Esophagus muscularis mucosa (tissue), 4 donors: ENCODE data around the gene CLDN6. TPM values are rescaled to one million over a fixed set of nuclear protein-coding genes. Genes with fewer than 3 reads are reported as not detected.
"Not testable (repeated sequence)": the region's sequence is repeated elsewhere in the genome, so short reads cannot be mapped to it uniquely, and the experiment has no call there.

ENCODE experiments used
- DNase-seq: peaks from one replicate; pipeline ENCODE4 v3.0.0-alpha.2; 2017; ENCODE audit errors: extremely low spot score
- H3K27ac ChIP-seq, 4 donors: fragments of 200-600 bp; sonication (generic); replicated peaks in 1 of 4; 1 replicate in 3 of 4; 2 replicates in 1 of 4; pipeline ENCODE4 v1.5.1; 2016 to 2019; ENCODE audit warnings: mild to moderate bottlenecking in 1 of 4
- H3K27me3 ChIP-seq, 4 donors: fragments of 200-600 bp; sonication (generic); one replicate each; pipeline versions ENCODE4 v1.5.1 to v1.6.0; 2016 to 2019
- H3K36me3 ChIP-seq, 4 donors: fragments of 200-600 bp; sonication (generic); one replicate each; pipeline ENCODE4 v1.5.1; 2016 to 2019
- H3K4me1 ChIP-seq, 4 donors: fragments of 200-600 bp; sonication (generic); one replicate each; pipeline ENCODE4 v1.5.1; 2016 to 2019
- H3K4me3 ChIP-seq, 4 donors: fragments of 200-600 bp; sonication (generic); 1 replicate in 2 of 4; 2 replicates in 2 of 4; pipeline ENCODE4 v1.5.1; 2016 to 2019; ENCODE audit warnings: mild to moderate bottlenecking in 4 of 4, moderate library complexity in 1 of 4
- H3K9me3 ChIP-seq, 4 donors: fragments of 200-600 bp; sonication (generic); 1 replicate in 3 of 4; 2 replicates in 1 of 4; pipeline ENCODE4 v1.5.1; 2016 to 2019
- CTCF ChIP-seq, 3 experiments: fragments of 200-600 bp in 2 of 3; fragments of 450-650 bp in 1 of 3; sonication (generic) in 2 of 3; IDR thresholded peaks; one replicate each; pipeline ENCODE4 v1.5.1; 2017 to 2019; ENCODE audit warnings: antibody characterized with exemption in 3 of 3, mild to moderate bottlenecking in 2 of 3, moderate library complexity in 1 of 3
- EP300 ChIP-seq: sonication (generic); formaldehyde crosslinking; IDR thresholded peaks from one replicate; pipeline ENCODE4 v1.6.1; 2017; ENCODE audit warnings: antibody characterized with exemption
- POLR2A ChIP-seq: fragments of 450-650 bp; IDR thresholded peaks from one replicate; pipeline ENCODE4 v1.6.1; 2017; ENCODE audit warnings: antibody characterized with exemption, moderate library complexity, mild to moderate bottlenecking, low read depth
- POLR2AphosphoS5 ChIP-seq, 2 donors: sonication (generic); formaldehyde crosslinking; IDR thresholded peaks; one replicate each; pipeline ENCODE4 v1.6.1; 2017; ENCODE audit warnings: antibody characterized with exemption in 2 of 2
- WGBS: methylation state at CpG from one replicate; pipeline ENCODE4 v1.1.5; 2018; 5-methylcytosine and 5-hydroxymethylcytosine counted together
- intact Hi-C: fragments of 100-400 bp; cut with DNase I; formaldehyde crosslinking; loops from one replicate; pipeline ENCODE4 v1.15.1; 2023
- total RNA-seq, 4 donors: library from RNA; depleted of rRNA; stranded (reverse); fragments of >200 nt; gene quantifications; one replicate each; pipeline versions ENCODE4 v1.1.0 to v1.2.1, GENCODE V29; 2016

CLDN6 gene
- total RNA-seq, 4 donors from 2014 or later, result not detected

- Histone ChIP-seq H3K9me3 (no peaks in the 10 kb centered on the region), H3K4me3 (no peak overlapping the region), H3K27me3 (peaks cover 0 to 15% (median 0%) of the 10 kb centered on the region in 4 donors), H3K4me1 (peaks cover 21 to 26% (median 23%) of the 10 kb centered on the region in 4 donors), H3K27ac (no peak overlapping the region), H3K36me3 (peaks cover 0 to 4% (median 0%) of the 10 kb centered on the region in 4 donors)
- TF ChIP-seq POLR2AphosphoS5 (IDR thresholded peaks at IDR 0.05) (no peak), POLR2A (no peak), EP300 (no peak), CTCF (IDR thresholded peaks at IDR 0.05) (no peak)
- intact Hi-C loops, result loop anchor here (5.0 kb wide), 1 partner anchor 111 kb away; no protein-coding TSS in a partner anchor
- DNase-seq, result no peak
- 83% methylated on average over 17 of the region's 19 CpGs for WGBS
These were observed 38.6 kb upstream of the CLDN6 start for GRCh38 chr16:3056336-3057180.

- WGBS, result 30% methylated on average over 4 of the region's 9 CpGs
- intact Hi-C loops, result loop anchor here (5.0 kb wide), 1 partner anchor 112 kb away; no protein-coding TSS in a partner anchor
These were observed 37.7 kb upstream of the CLDN6 start for GRCh38 chr16:3055734-3056115.

GRCh38 chr16:3054965-3055733 lies 37.2 kb upstream of the CLDN6 start:
- peaks cover 0 to 4% (median 0%) of the 10 kb centered on the region in 4 donors for H3K36me3 ChIP-seq
- TF ChIP-seq CTCF (IDR thresholded peaks at IDR 0.05) (no peak), EP300 (no peak), POLR2AphosphoS5 (IDR thresholded peaks at IDR 0.05) (no peak), POLR2A (no peak)
- peaks cover 0 to 28% (median 0%) of the 10 kb centered on the region in 4 donors for H3K27me3 ChIP-seq
- no peak for DNase-seq
- 71% methylated on average over 16 of the region's 17 CpGs for WGBS
- H3K4me3 ChIP-seq, result no peak overlapping the region
- peaks cover 15 to 25% (median 22%) of the 10 kb centered on the region in 4 donors for H3K4me1 ChIP-seq
- H3K9me3 ChIP-seq, result no peaks in the 10 kb centered on the region
- intact Hi-C loops, result loop anchor here (5.0 kb wide), 1 partner anchor 112 kb away; no protein-coding TSS in a partner anchor
- H3K27ac ChIP-seq, result no peak overlapping the region

More at GRCh38 chr16:3055734-3056115, 37.7 kb upstream of the CLDN6 start:
- H3K4me3 ChIP-seq, H3K27ac ChIP-seq, H3K9me3 ChIP-seq, H3K36me3 ChIP-seq, DNase-seq: not testable (repeated sequence)
- Histone ChIP-seq H3K4me1 (peaks cover 21 to 26% (median 23%) of the 10 kb centered on the region in 4 donors), H3K27me3 (peaks cover 0 to 24% (median 0%) of the 10 kb centered on the region in 4 donors)

GRCh38 chr16:3053330-3053710 lies 35.3 kb upstream of the CLDN6 start:
- H3K9me3 ChIP-seq, H3K27ac ChIP-seq, H3K36me3 ChIP-seq, intact Hi-C loops, DNase-seq, H3K4me3 ChIP-seq, H3K4me1 ChIP-seq: not testable (repeated sequence)
- WGBS, result no CpG with 5 or more reads among the region's 13 CpGs
- peaks cover 0 to 38% (median 8%) of the 10 kb centered on the region in 4 donors for H3K27me3 ChIP-seq

GRCh38 chr16:3052571-3053329 lies 34.8 kb upstream of the CLDN6 start:
- H3K36me3 ChIP-seq, H3K4me3 ChIP-seq, intact Hi-C loops, H3K9me3 ChIP-seq, H3K4me1 ChIP-seq, DNase-seq, H3K27ac ChIP-seq: not testable (repeated sequence)
- peaks cover 0 to 41% (median 12%) of the 10 kb centered on the region in 4 donors for H3K27me3 ChIP-seq
- 73% methylated on average over 6 of the region's 12 CpGs for WGBS
